PC-3 (cell line): ENCODE results near the gene TRPC4AP. TPM values are rescaled to one million over a fixed set of nuclear protein-coding genes. Genes with fewer than 3 reads are reported as not detected.

Experiments used
- ATAC-seq: fragments of 200-7000 bp; cut with Tn5 transposase; 2 replicates; pipeline ENCODE4 v1.9.1; 2020; ENCODE audit warnings: mild to moderate bottlenecking, moderate library complexity
- BruUV-seq: library from RNA; stranded (reverse); fragments of 400-500 nt; replicated peaks from 2 replicates; lab custom pipeline; 2021; lab: Mats Ljungman, UMichigan
- CTCF ChIA-PET: fragments of 300-600 bp; sonication (Branson Sonifier 250); formaldehyde crosslinking; loops from one replicate; lab custom pipeline; 2022; ENCODE audit warnings: antibody characterized with exemption; lab: Charles Lee
- POLR2A ChIA-PET: fragments of 300-600 bp; sonication (Branson Sonifier 250); formaldehyde crosslinking; loops from one replicate; lab custom pipeline; 2022; ENCODE audit warnings: antibody characterized with exemption; ENCODE audit not compliant: unreplicated experiment; lab: Charles Lee
- DNase-seq: peaks from one replicate; pipeline ENCODE4 v3.0.0-alpha.2; 2015
- H2AFZ ChIP-seq: fragments of 300-600 bp; sonication (generic); 2 replicates; pipeline ENCODE4 v1.6.0; 2016; ENCODE audit warnings: antibody characterized with exemption, low read length
- H3F3A ChIP-seq: fragments of 300-600 bp; sonication (generic); one replicate; pipeline ENCODE4 v1.6.0; 2017; ENCODE audit warnings: antibody characterized with exemption, low read length, control low read depth, mild to moderate bottlenecking; ENCODE audit not compliant: unreplicated experiment
- H3K27ac ChIP-seq: fragments of 300-600 bp; sonication (generic); 2 replicates; pipeline ENCODE4 v1.5.1; 2016; ENCODE audit warnings: mild to moderate bottlenecking, low read length
- H3K27me3 ChIP-seq: fragments of 300-600 bp; sonication (generic); 2 replicates; pipeline ENCODE4 v1.6.1; 2016; ENCODE audit warnings: low read length, mixed read lengths
- H3K36me3 ChIP-seq: fragments of 300-600 bp; sonication (generic); 2 replicates; pipeline ENCODE4 v1.6.1; 2016; ENCODE audit warnings: low read depth, mixed run types, low read length, mixed read lengths
- H3K4me1 ChIP-seq: fragments of 300-600 bp; sonication (generic); 2 replicates; pipeline ENCODE4 v1.5.1; 2016; ENCODE audit warnings: low read length; ENCODE audit not compliant: insufficient read depth
- H3K4me2 ChIP-seq: fragments of 300-600 bp; sonication (generic); 2 replicates; pipeline ENCODE4 v1.6.0; 2016; ENCODE audit warnings: low read length
- H3K4me3 ChIP-seq: fragments of 300-600 bp; sonication (generic); 2 replicates; pipeline ENCODE4 v1.5.1; 2016; ENCODE audit warnings: mild to moderate bottlenecking, low read length, mixed read lengths
- H3K79me2 ChIP-seq: fragments of 300-600 bp; sonication (generic); 2 replicates; pipeline ENCODE4 v1.6.1; 2017; ENCODE audit warnings: low read length, mixed read lengths
- H3K9ac ChIP-seq: fragments of 300-600 bp; sonication (generic); 2 replicates; pipeline ENCODE4 v1.6.0; 2016; ENCODE audit warnings: mild to moderate bottlenecking, low read length
- H3K9me2 ChIP-seq: fragments of 300-600 bp; sonication (generic); replicated peaks from 2 replicates; pipeline ENCODE4 v1.6.1; 2016; ENCODE audit warnings: mixed run types, low read length, mixed read lengths
- H3K9me3 ChIP-seq: fragments of 300-600 bp; sonication (generic); 2 replicates; pipeline ENCODE4 v1.6.1; 2016; ENCODE audit warnings: low read length, mixed read lengths
- H4K20me1 ChIP-seq: fragments of 300-600 bp; sonication (generic); 2 replicates; pipeline ENCODE4 v1.6.1; 2016; ENCODE audit warnings: low read length, mixed read lengths
- CTCF ChIP-seq: fragments of 300-600 bp; sonication (generic); conservative IDR thresholded peaks from 2 replicates; pipeline ENCODE4 v1.5.1; 2017; ENCODE audit warnings: antibody characterized with exemption, low read depth, mild to moderate bottlenecking, low read length
- EZH2 ChIP-seq: fragments of 300-600 bp; sonication (generic); IDR thresholded peaks from one replicate; pipeline ENCODE4 v1.6.1; 2017; ENCODE audit warnings: antibody characterized with exemption, mild to moderate bottlenecking, low read length; ENCODE audit not compliant: unreplicated experiment
- EZH2phosphoT487 ChIP-seq: fragments of 300-600 bp; sonication (generic); IDR thresholded peaks from 2 replicates; pipeline ENCODE4 v1.6.1; 2018; ENCODE audit warnings: mild to moderate bottlenecking, antibody characterized with exemption, low read length, borderline replicate concordance
- intact Hi-C: fragments of 100-400 bp; cut with micrococcal nuclease; formaldehyde crosslinking; loops from 2 replicates; pipeline ENCODE4 v1.9.0; 2023
- total RNA-seq: library from RNA; depleted of rRNA; stranded (reverse); fragments of >200 nt; gene quantifications from 2 replicates; pipeline ENCODE4 v1.2.3, GENCODE V29; 2014

The TRPC4AP gene
- total RNA-seq, 1 experiment from 2014 or later: 46.9 TPM

DNA sequence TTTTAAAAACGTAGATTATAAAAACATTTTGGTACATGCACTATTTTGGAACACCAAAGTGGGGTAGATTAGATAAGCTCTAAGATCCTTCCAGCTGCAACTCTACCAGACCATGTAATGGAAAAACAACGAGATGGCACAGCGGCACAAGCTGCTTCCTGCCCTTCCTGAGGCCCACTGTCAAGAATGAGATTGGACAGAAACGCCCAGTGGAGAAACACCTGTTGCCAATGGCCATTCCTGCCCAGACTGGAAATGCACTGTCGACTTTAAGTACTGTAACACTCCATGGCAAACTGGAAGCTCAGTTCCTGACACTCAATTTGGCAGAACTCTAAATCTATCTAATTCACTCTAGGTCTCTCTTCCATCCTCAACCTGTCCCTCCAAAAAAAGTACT lies 33.1 kb upstream of the TRPC4AP start:
- H3K9me2 ChIP-seq: no peaks in the 10 kb centered on the region
- no peak overlapping the region for H3K27ac ChIP-seq
- ATAC-seq: no peak
- H3K4me3 ChIP-seq: no peak overlapping the region
- H3K4me1 ChIP-seq: peaks cover 10% of the 10 kb centered on the region; the same call in 1 of the 2 replicates
- DNase-seq: no peak
- H3F3A ChIP-seq: no peaks in the 10 kb centered on the region
- no peaks in the 10 kb centered on the region for H4K20me1 ChIP-seq
- H3K4me2 ChIP-seq: no peak overlapping the region
- no peak overlapping the region for H3K9ac ChIP-seq
- H2AFZ ChIP-seq: no peak overlapping the region
- H3K36me3 ChIP-seq: peaks cover 10% of the 10 kb centered on the region; the same call in 1 of the 2 replicates
- POLR2A ChIA-PET: no interaction called here
- no peaks in the 10 kb centered on the region for H3K9me3 ChIP-seq
- no peaks in the 10 kb centered on the region for H3K79me2 ChIP-seq
- no peaks in the 10 kb centered on the region for H3K27me3 ChIP-seq
- intact Hi-C loops: no loop called here
- BruUV-seq: no TSS peak
- CTCF ChIA-PET: no interaction called here
- no peak for TF ChIP-seq EZH2
- TF ChIP-seq EZH2phosphoT487: no peak
- TF ChIP-seq CTCF: no peak

DNA sequence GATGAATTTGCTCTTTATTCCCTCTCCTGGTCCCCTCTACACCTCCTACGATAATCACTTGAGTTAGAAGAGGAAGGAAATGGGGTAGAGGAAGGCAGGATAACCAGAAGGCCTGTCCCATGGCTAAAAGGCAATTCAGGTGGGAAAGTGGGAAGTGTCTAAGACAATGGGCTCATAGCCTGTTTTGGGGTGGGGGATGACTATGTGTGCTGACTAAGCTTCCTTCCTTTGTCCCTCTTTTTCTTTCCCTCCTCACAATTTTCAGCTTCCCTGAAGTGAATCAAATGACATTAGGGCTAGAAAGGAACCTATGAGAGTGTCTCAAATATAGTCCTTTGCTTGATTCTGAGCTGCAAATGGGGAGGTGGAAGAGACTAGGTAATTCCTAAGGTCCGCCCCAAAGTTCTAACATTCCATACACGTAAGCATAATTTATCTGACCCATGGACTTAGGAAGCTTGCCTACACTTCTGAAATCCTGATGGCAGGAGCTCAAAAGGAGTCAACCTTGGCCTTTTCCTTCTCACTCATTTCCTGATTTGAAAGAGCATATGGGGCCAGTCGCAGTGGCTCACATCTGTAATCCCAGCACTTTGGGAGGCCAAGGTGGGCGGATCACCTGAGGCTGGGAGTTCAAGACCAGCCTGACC lies 30.3 kb upstream of the TRPC4AP start:
- POLR2A ChIA-PET: no interaction called here

More for the DNA sequence above, 30.3 kb upstream of the TRPC4AP start:
- Histone ChIP-seq H3K79me2 (no peaks in the 10 kb centered on the region), H3K9ac (no peak overlapping the region), H3K27me3 (no peaks in the 10 kb centered on the region), H3K27ac (no peak overlapping the region), H3K4me3 (no peak overlapping the region), H3K36me3 (peaks cover 14% of the 10 kb centered on the region; the same call in 1 of the 2 replicates), H3K4me1 (no peaks in the 10 kb centered on the region), H3K4me2 (no peak overlapping the region), H2AFZ (no peak overlapping the region), H4K20me1 (no peaks in the 10 kb centered on the region), H3K9me3 (no peaks in the 10 kb centered on the region), H3K9me2 (no peaks in the 10 kb centered on the region), H3F3A (no peaks in the 10 kb centered on the region)
- DNase-seq: no peak
- intact Hi-C loops: no loop called here
- TF ChIP-seq CTCF: no peak
- no peak for TF ChIP-seq EZH2
- no peak for TF ChIP-seq EZH2phosphoT487
- no peak for ATAC-seq
- BruUV-seq: no TSS peak
- CTCF ChIA-PET: no interaction called here
